Posterior vena cava (tissue), 2 donors: ENCODE results near the gene SH3BP1. TPM values are rescaled to one million over a fixed set of nuclear protein-coding genes. Genes with fewer than 3 reads are reported as not detected.

Source experiments
- DNase-seq: peaks from one replicate; pipeline ENCODE4 v3.0.0-alpha.2; 2020; ENCODE audit warnings: low spot score
- intact Hi-C, 2 donors: fragments of 100-400 bp; cut with DNase I; formaldehyde crosslinking; loops; one replicate each; pipeline versions ENCODE4 v1.14.1 to v1.14.2; 2022 to 2023
- total RNA-seq, 2 donors: library from RNA; stranded (reverse); fragmentation: NEBNext Ultra II Directional; extraction: Animal tissue kit (Norgen Biotek cat#: 25700); gene quantifications; one replicate each; pipeline ENCODE4 v1.2.1, GENCODE V29; 2021
- donor health status: DM: yes; HTN: yes; CAD: no.
- donor health status: DM: yes; HTN: yes; CAD: no.

The SH3BP1 gene
- total RNA-seq, 2 donors from 2014 or later = 7.2 to 7.4 TPM

DNA sequence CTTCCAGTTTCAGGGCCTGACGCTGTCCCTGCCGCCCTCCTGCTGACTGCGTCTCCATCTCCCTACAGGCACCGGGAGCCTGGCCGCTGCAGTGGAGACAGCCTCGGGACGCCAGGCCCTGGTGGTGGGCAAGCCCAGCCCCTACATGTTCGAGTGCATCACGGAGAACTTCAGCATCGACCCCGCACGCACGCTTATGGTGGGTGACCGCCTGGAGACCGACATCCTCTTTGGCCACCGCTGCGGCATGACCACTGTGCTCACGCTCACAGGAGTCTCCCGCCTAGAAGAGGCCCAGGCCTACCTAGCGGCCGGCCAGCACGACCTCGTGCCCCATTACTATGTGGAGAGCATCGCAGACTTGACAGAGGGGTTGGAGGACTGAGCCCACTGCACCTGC lies 26.0 kb downstream of the SH3BP1 start:
- intact Hi-C loops = no loop called here

GRCh38 chr22:37669586-37669985 lies 30.1 kb downstream of the SH3BP1 start:
- no peak for DNase-seq
- intact Hi-C loops = no loop called here

More for the DNA sequence above, 26.0 kb downstream of the SH3BP1 start:
- DNase-seq = no peak

- intact Hi-C loops = no loop called here
- no peak for DNase-seq
Measured at GRCh38 chr22:37672206-37672919, 32.9 kb downstream of the SH3BP1 start.

DNA sequence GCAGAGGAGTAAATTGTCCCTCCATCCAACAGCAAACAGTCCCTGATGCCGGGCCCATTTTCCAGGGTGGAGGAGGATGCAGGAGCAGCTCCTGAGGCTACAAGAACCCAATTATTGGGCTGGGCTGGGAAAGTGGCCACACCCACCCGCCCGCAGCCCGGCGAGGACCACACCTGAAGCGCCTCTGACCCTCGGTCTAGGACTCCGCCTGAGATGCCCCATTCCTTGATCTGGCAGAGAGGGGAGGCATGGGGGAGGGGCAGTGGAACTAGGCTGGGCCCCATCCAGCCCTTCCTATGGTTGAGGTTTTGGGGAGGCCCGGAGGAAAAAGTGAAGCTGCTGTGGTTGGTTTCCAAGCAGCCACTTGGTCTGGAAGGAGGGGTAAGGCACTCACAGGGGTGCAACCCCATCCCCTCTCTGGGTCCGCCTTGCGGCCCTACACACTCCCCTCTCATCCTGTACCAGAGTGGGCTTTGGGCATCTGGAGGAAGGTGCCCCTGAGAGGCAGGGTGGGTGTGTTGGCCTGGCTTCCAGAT lies 33.5 kb downstream of the SH3BP1 start:
- no peak for DNase-seq
- intact Hi-C loops = no loop called here

DNA sequence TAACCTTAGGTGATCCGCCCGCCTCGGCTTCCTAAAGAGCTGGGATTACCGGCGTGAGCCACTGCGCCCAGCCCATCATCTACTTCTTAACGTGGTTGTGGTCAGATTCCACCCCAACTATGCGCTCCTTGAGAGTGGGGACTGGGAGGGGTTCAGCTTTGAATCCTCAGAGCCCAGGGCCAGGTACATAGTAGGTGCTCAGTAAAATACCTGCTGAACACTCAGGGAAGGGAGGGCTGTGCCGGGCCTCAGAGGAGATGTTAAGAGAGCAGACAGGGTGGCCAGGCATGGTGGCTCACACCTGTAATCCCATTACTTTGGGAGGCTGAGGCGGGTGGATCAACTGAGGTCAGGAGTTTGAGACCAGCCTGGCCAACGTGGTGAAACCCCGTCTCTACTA lies 34.8 kb downstream of the SH3BP1 start:
- no peak for DNase-seq
- intact Hi-C loops = no loop called here

- intact Hi-C loops = no loop called here
- peak; percentile 99 for DNase-seq
Measured at GRCh38 chr22:37674951-37675929, 35.8 kb downstream of the SH3BP1 start, which contains the start of gene LGALS1. LGALS1 (plus strand) TSS chr22:37675636; CDS start chr22:37675703, 67 bp downstream.

DNA sequence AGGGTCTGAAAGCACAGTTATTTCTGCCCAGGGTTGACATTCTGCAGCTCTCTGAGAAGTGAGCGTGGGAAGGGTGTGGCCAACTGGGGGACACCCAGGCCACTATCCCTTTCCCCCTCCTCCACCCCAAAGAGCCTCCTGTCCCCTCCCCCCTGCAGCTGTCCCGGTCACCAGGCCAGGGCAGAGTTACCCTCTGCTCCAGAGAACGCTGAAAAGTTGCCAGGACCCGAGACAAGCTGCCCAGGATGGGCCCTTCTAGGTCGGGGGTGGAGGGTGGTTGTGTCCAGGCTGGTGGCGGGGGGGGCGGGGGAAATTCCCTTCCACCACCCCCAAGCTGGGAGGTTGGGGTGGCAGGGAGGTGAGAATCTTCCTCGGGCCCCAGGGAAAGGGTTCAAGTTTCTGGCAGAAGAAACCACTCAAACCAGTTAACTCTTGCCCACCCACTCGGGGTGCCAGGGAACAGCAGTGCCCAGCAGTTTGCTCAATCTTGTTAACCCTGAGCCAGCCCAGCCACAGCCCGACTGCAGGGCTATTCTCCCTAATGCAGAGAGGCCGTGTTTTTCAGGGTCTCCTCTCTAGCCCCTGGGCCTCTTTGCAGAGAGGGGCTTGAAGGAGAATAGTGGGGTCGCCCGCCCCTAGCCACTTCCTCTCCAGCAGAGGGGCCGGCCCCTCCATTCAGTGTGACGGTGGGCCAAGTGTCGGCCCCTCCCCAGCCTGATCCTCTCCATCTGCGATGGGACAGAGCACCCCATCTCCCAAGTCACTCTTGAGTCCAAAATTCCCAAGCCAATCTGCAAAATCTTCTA lies 36.7 kb downstream of the SH3BP1 start:
- DNase-seq = no peak

DNA sequence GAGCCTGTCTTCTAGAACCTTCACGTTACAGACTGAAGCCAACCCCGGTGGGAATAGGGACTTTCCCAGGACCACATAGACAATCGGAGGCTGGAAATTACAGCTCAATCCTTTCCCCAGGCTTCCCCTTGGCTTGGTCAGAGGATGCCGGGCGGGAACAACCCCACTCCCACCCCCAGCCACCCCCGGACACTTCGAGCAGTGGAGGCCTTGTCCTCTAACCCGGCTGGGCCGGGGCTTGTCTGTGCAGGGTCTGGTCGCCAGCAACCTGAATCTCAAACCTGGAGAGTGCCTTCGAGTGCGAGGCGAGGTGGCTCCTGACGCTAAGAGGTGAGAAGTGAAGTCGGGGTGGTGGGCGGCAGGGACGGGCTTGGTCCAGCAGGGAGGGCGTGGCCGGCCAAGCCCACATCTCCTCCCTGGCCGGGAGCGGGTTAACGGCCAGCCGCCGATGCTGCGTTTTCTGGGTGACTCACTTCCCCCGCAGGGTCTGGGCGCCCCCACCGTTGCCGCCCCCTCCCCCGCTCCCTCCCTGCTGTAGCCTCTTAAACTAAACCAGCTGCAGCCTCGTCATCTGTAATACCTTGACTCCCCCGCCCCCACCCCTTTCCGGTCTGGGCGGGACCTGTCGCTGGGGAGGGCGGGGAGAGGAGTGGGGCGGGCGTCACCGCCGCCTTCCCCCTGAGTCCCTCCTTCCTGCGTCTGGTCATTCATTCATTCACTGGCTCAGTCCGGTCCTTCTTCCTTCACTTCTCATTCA lies 37.4 kb downstream of the SH3BP1 start:
- intact Hi-C loops = no loop called here

More for the DNA sequence above, 36.7 kb downstream of the SH3BP1 start:
- intact Hi-C loops = no loop called here

DNA sequence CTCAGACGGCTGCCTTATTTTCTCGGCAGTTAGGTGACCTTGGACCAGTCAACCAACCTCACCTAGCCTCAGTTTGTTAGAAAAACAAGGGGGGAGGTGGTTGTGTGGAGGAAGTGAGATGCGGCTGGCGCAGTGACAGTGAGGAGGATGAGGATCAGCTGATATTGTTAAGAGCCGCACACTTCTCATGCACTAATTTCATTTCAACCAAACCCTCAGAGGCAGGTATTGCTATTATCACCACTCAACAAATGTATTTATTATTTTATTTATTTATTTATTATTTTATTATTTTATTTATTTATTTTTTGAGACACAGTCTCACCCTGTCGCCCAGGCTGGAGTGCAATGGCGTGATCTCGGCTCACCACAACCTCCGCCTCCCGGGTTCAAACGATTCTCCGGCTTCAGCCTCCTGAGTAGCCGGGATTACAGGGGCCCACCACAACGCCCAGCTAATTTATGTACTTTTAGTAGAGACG lies 38.1 kb downstream of the SH3BP1 start:
- DNase-seq = no peak
- intact Hi-C loops = no loop called here

More for the DNA sequence above, 37.4 kb downstream of the SH3BP1 start:
- DNase-seq = peak; percentile 96

GRCh38 chr22:37678372-37678771 lies 38.9 kb downstream of the SH3BP1 start:
- intact Hi-C loops = no loop called here
- DNase-seq = no peak

DNA sequence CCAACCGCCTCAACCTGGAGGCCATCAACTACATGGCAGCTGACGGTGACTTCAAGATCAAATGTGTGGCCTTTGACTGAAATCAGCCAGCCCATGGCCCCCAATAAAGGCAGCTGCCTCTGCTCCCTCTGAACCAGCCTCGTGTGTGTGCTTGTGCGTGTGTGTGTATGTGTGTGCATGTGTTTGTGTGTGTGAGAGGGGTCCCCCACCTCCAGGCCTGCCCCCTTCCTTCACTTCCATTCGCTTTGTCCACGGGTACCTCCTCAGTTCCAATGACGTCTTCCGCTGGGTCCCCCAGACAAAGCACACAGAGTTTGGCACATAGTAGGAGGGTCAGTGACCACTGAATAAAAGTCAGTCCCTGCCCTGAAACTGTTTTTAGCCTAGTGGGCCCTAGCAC lies 40.2 kb downstream of the SH3BP1 start:
- DNase-seq = no peak
- intact Hi-C loops = loop anchor here in 1 of 2 donors (5.0 kb wide), 1 partner anchor 37 kb away; no protein-coding TSS in a partner anchor

DNA sequence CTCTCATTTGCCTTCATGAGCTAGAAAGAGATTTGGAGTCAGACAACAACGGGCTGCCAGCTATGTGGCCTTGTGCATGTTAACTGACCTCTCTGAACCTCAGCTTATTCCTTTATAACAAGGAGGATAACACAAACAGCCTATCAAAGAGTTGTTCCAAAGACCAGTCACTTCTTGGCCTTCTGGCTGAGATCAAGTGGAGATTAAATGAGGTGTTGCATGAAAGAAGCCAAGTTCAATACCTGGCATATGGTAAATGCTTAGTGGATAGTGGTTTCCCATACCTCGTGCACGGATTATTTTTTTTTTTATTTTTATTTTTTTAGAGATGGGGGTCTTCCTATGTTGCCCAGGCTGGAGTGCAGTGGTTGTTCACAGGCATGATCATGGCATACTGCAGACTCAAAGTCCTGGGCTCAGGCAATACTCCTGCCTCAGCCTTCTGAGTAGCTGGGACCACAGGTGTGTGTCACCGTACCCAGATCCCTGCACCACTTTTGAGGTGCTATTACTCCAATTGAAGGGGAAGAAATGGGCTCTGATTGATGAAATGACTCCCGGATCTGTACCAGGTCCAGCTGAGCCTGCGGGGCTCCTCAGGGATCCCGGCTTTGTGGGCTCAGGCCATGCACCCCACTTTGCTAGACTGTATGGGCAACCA lies 40.9 kb downstream of the SH3BP1 start:
- no peak for DNase-seq
- intact Hi-C loops = loop anchor here in 1 of 2 donors (5.0 kb wide), 1 partner anchor 38 kb away; no protein-coding TSS in a partner anchor

- DNase-seq = no peak
- intact Hi-C loops = loop anchor here in 1 of 2 donors (5.0 kb wide), 1 partner anchor 39 kb away; no protein-coding TSS in a partner anchor
Measured at GRCh38 chr22:37681001-37681424, 41.5 kb downstream of the SH3BP1 start.

DNA sequence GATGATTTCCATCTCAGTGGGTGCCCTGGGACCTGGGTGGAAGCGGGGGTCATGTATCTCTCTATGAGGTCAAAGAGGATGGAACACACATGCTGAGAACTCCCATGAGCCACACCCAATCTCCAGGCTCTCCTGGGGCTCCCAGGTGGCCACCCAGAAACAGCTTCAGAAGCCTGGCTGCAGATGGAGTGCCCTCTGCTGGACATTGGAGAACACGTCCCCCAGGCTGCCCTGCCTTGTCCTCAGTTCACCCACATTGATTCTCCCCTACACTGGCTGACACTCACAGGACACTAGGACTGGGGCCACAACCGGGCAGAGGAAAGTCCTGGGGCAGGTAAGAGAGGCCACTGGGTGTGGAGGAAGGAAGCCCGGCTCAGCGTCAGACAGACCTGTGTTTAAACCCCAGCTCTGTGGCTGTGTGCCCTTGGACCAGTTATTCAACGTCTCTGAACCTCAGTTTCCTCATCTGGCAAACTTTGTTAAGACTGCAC lies 42.1 kb downstream of the SH3BP1 start:
- intact Hi-C loops = loop anchor here in 1 of 2 donors (5.0 kb wide), 1 partner anchor 39 kb away; no protein-coding TSS in a partner anchor
- peak; percentile 91 for DNase-seq

DNA sequence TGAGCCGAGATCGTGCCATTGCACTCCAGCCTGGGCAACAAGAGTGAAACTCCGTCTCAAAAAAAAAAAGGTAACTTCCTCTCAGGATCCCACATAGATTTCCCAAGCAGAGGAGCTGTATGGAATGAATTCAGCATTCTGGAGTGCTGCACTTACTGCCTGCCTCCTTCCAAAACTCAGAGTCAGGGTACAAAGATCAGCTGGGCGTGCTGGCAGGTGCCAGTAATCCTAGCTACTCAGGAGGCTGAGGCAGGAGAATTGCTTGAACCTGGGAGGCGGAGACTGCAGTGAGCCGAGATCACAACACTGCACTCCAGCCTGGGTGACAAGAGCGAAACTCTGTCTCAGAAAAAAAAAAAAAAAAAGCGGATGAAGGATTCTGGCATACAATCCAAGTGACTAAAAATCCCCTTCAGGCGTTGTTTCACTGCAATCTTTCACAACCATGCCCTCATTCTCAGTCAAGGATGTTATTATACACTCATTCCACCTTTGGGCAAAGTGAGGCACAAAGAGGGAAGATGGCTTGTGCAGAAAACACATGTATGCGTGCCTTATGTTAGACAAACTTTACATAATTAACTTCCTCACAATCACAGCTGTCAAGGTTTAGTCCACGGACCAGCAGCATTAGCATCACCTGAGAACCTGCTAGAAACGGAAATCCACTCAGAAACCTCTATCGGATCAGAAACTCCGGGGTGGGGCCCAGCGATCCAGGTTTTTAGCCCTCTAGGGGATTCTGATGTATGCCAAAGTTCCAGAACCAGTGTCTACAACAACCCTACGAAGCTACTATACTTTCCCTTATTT lies 45.5 kb downstream of the SH3BP1 start:
- intact Hi-C loops = loop anchor here in 1 of 2 donors (5.0 kb wide), 1 partner anchor 43 kb away; no protein-coding TSS in a partner anchor

More for the DNA sequence above, 45.5 kb downstream of the SH3BP1 start:
- DNase-seq = no peak
